ENCODE data around the gene C1orf159. TPM values are rescaled to one million over a fixed set of nuclear protein-coding genes. Genes with fewer than 3 reads are reported as not detected.

The C1orf159 gene
- total and polyA plus RNA-seq, 2 donors (not counting 1 experiment from before 2014, with no cell fraction given): 23.0 to 25.6 TPM

- H3K4me3 ChIP-seq (ENCODE audit: control extremely low read depth in 1 of 5, extremely low read depth in 1 of 5, insufficient read depth in 1 of 5, low read depth in 2 of 5, low read length in 4 of 5): no peak overlapping the region
- no peak overlapping the region for H3K9ac ChIP-seq (ENCODE audit: low read length)
- Mint-ChIP-seq H3K27ac (peak overlapping the region; percentile 54), H3K4me1 (peaks cover 26% of the 10 kb centered on the region), H3K4me3 (no peak overlapping the region), H3K27me3 (no peaks in the 10 kb centered on the region), H3K9me3 (ENCODE audit: insufficient read depth) (peaks cover 3% of the 10 kb centered on the region)
- TF ChIP-seq CTCF (IDR thresholded peaks at IDR 0.05) (no peak), EZH2 (IDR thresholded peaks at IDR 0.05; ENCODE audit: borderline replicate concordance, insufficient read depth, low read depth, low read length, poor library complexity, severe bottlenecking) (no peak)
- no peak for DNase-seq
- no peak for ATAC-seq (ENCODE audit: low read depth)
- H3K4me1 ChIP-seq (ENCODE audit: control insufficient read depth in 2 of 2, insufficient read depth in 2 of 2, low read length in 2 of 2): peaks cover 16 to 28% of the 10 kb centered on the region in 2 donors
- peaks cover 0 to 22% (median 0%) of the 10 kb centered on the region in 3 donors for H3K9me3 ChIP-seq (ENCODE audit: control extremely low read depth in 1 of 3, control insufficient read depth in 2 of 3, insufficient read depth in 1 of 3, low read length in 2 of 3)
- H3K36me3 ChIP-seq (replicated peaks in 1 of 2; ENCODE audit: control extremely low read depth in 1 of 2, control insufficient read depth in 1 of 2, extremely low read depth in 1 of 2, insufficient read depth in 2 of 2, low read length in 1 of 2): no peaks in the 10 kb centered on the region
- intact Hi-C loops (cut with micrococcal nuclease): no loop called here
- no peaks in the 10 kb centered on the region for H4K20me1 ChIP-seq (ENCODE audit: control insufficient read depth, insufficient read depth, low read length, poor library complexity, severe bottlenecking)
- H3K27ac ChIP-seq (ENCODE audit: low read length in 2 of 2): no peak overlapping the region
- WGBS (ENCODE audit: insufficient coverage): 90% methylated on average over 42 of the region's 48 CpGs
- no peak overlapping the region for H2AFZ ChIP-seq (ENCODE audit: insufficient read depth, low read depth, low read length, poor library complexity, severe bottlenecking)
- H3K27me3 ChIP-seq (replicated peaks in 1 of 4; ENCODE audit: control extremely low read depth in 1 of 4, control insufficient read depth in 3 of 4, insufficient read depth in 4 of 4, low read length in 3 of 4): no peaks in the 10 kb centered on the region
- no peak overlapping the region for H3K4me2 ChIP-seq (replicated peaks; ENCODE audit: low read depth, low read length, poor library complexity, severe bottlenecking)
- CTCF ChIA-PET: interaction anchor here (1.6 kb wide), 1 partner anchor 10 kb away, joined by 5 read pairs; no protein-coding TSS in a partner anchor
- no peaks in the 10 kb centered on the region for H3K79me2 ChIP-seq (ENCODE audit: control insufficient read depth, insufficient read depth, low read length)
- POLR2A ChIA-PET: no interaction called here
These were observed 16.4 kb upstream of the C1orf159 start for GRCh38 chr1:1132042-1132950.
